Body of pancreas (tissue), 4 donors: ENCODE measurements around the gene SPRY4. TPM values are rescaled to one million over a fixed set of nuclear protein-coding genes. Genes with fewer than 3 reads are reported as not detected.
"Not testable (repeated sequence)": the region's sequence is repeated elsewhere in the genome, so short reads cannot be mapped to it uniquely, and the experiment has no call there.

Experiments
- ATAC-seq: fragments of 150-250 bp; one replicate; pipeline ENCODE4 v1.9.1; 2016
- DNase-seq, 4 donors: peaks; one replicate each; pipeline ENCODE4 v3.0.0-alpha.2; 2019
- H3K27ac ChIP-seq, 4 donors: fragments of 200-600 bp; sonication (generic); 1 replicate in 3 of 4; 2 replicates in 1 of 4; pipeline versions ENCODE4 v1.5.1 to v1.6.1; 2016 to 2019; ENCODE audit warnings: mild to moderate bottlenecking in 1 of 4, mixed read lengths in 1 of 4, moderate library complexity in 1 of 4
- H3K27me3 ChIP-seq, 2 donors: fragments of 200-600 bp; sonication (generic); one replicate each; pipeline ENCODE4 v1.6.0; 2016; ENCODE audit warnings: mild to moderate bottlenecking in 1 of 2
- H3K36me3 ChIP-seq, 2 donors: fragments of 200-600 bp; sonication (generic); replicated peaks in 1 of 2; 2 replicates each; pipeline ENCODE4 v1.5.1; 2016; ENCODE audit warnings: low read depth in 2 of 2; ENCODE audit not compliant: insufficient read depth in 1 of 2
- H3K4me1 ChIP-seq: fragments of 200-600 bp; sonication (generic); one replicate; pipeline ENCODE4 v1.6.0; 2016
- H3K4me3 ChIP-seq, 2 donors: fragments of 200-600 bp; sonication (generic); 1 replicate in 1 of 2; 2 replicates in 1 of 2; pipeline ENCODE4 v1.5.1; 2016 to 2019
- H3K9me3 ChIP-seq, 3 donors: fragments of 200-600 bp; sonication (generic); 1 replicate in 2 of 3; 2 replicates in 1 of 3; pipeline ENCODE4 v1.5.1; 2016
- CTCF ChIP-seq, 7 experiments: fragments of 450-650 bp in 4 of 7; fragments of 200-600 bp in 3 of 7; sonication (generic) in 3 of 7; IDR thresholded peaks; one replicate each; pipeline ENCODE4 v1.5.1; 2016 to 2019; ENCODE audit warnings: antibody characterized with exemption in 7 of 7
- POLR2A ChIP-seq, 3 donors: fragments of 450-650 bp; IDR thresholded peaks; one replicate each; pipeline ENCODE4 v1.6.1; 2016; ENCODE audit warnings: antibody characterized with exemption in 3 of 3, mild to moderate bottlenecking in 2 of 3
- WGBS, 2 donors: methylation state at CpG; one replicate each; pipeline ENCODE4 v1.1.5; 2017; 5-methylcytosine and 5-hydroxymethylcytosine counted together
- intact Hi-C: fragments of 100-400 bp; cut with DNase I; formaldehyde crosslinking; loops from one replicate; pipeline ENCODE4 v1.15.1; 2023
- total RNA-seq, 2 donors: library from RNA; depleted of rRNA; stranded (reverse); fragments of >200 nt; gene quantifications; one replicate each; pipeline ENCODE4 v1.1.0, GENCODE V29; 2016

Gene SPRY4
- total RNA-seq, 2 donors from 2014 or later, result 6.7 to 18.5 TPM

GRCh38 chr5:142300677-142301076 is 24.1 kb downstream of the SPRY4 start:
- H3K27ac ChIP-seq, result no peak overlapping the region
- intact Hi-C loops, result no loop called here
- no peak for TF ChIP-seq CTCF (IDR thresholded peaks at IDR 0.05)
- TF ChIP-seq POLR2A (IDR thresholded peaks at IDR 0.05), result no peak
- no peaks in the 10 kb centered on the region for H3K36me3 ChIP-seq
- no peaks in the 10 kb centered on the region for H3K27me3 ChIP-seq
- ATAC-seq, result no peak
- DNase-seq, result no peak
- WGBS, 2 donors, result 80 to 89% methylated on average over 8 of the region's 8 CpGs
- H3K9me3 ChIP-seq, result no peaks in the 10 kb centered on the region
- H3K4me3 ChIP-seq, result no peak overlapping the region
- H3K4me1 ChIP-seq, result no peaks in the 10 kb centered on the region

GRCh38 chr5:142298789-142299188 is 26.0 kb downstream of the SPRY4 start:
- Histone ChIP-seq H3K36me3 (no peaks in the 10 kb centered on the region), H3K4me3 (no peak overlapping the region), H3K9me3 (no peaks in the 10 kb centered on the region), H3K27ac (no peak overlapping the region), H3K4me1 (no peaks in the 10 kb centered on the region), H3K27me3 (no peaks in the 10 kb centered on the region)
- ATAC-seq (no peak), DNase-seq (no peak)
- TF ChIP-seq POLR2A (IDR thresholded peaks at IDR 0.05) (no peak), CTCF (IDR thresholded peaks at IDR 0.05) (no peak)
- WGBS, 2 donors, result 52 to 57% methylated on average over 6 of the region's 6 CpGs
- intact Hi-C loops, result no loop called here

- H3K4me3 ChIP-seq, H3K27me3 ChIP-seq, ATAC-seq, H3K9me3 ChIP-seq, H3K4me1 ChIP-seq, H3K27ac ChIP-seq, H3K36me3 ChIP-seq, intact Hi-C loops, DNase-seq: not testable (repeated sequence)
- WGBS, 2 donors, result 84 to 87% methylated on average over 5 of the region's 5 CpGs
Measured at GRCh38 chr5:142297786-142298185, 27.0 kb downstream of the SPRY4 start.

- WGBS, 2 donors, result 53 to 65% methylated on average over 7 of the region's 7 CpGs
- Histone ChIP-seq H3K27ac (peak overlapping the region in 1 of 4 donors; percentile 35), H3K27me3 (no peaks in the 10 kb centered on the region), H3K9me3 (no peaks in the 10 kb centered on the region), H3K4me1 (no peaks in the 10 kb centered on the region), H3K4me3 (no peak overlapping the region), H3K36me3 (no peaks in the 10 kb centered on the region)
- intact Hi-C loops, result no loop called here
- TF ChIP-seq POLR2A (IDR thresholded peaks at IDR 0.05) (no peak), CTCF (IDR thresholded peaks at IDR 0.05) (no peak)
- ATAC-seq (peak; percentile 52), DNase-seq (no peak)
Measured at GRCh38 chr5:142296914-142297417, 27.9 kb downstream of the SPRY4 start.

GRCh38 chr5:142295960-142296860 is 28.6 kb downstream of the SPRY4 start:
- H3K36me3 ChIP-seq, result no peaks in the 10 kb centered on the region
- intact Hi-C loops, result no loop called here
- 63 to 74% methylated on average over 8 of the region's 8 CpGs for WGBS, 2 donors
- H3K4me3 ChIP-seq, result no peak overlapping the region
- H3K9me3 ChIP-seq, result no peaks in the 10 kb centered on the region
- ATAC-seq (no peak), DNase-seq (no peak)
- no peaks in the 10 kb centered on the region for H3K27me3 ChIP-seq
- peak overlapping the region in 1 of 4 donors; percentile 35 for H3K27ac ChIP-seq
- TF ChIP-seq CTCF (IDR thresholded peaks at IDR 0.05), result no peak
- no peak for TF ChIP-seq POLR2A (IDR thresholded peaks at IDR 0.05)
- H3K4me1 ChIP-seq, result no peaks in the 10 kb centered on the region
